GM15510 (cell line): Measurements from ENCODE around the gene SDK1.

Experiments used
- POLR2A ChIP-seq: IDR thresholded peaks from 3 replicates; pipeline ENCODE4 v1.6.1; 2011; ENCODE audit warnings: borderline replicate concordance; ENCODE audit not compliant: insufficient read length; ENCODE audit errors: extremely low read depth

Gene SDK1

GRCh38 chr7:4145576-4145975 is 844.5 kb downstream of the SDK1 start:
- no peak for TF ChIP-seq POLR2A

- TF ChIP-seq POLR2A, result no peak
Observed at GRCh38 chr7:4147926-4148620, 847.0 kb downstream of the SDK1 start.

- TF ChIP-seq POLR2A, result no peak
Observed at GRCh38 chr7:4149236-4149635, 848.2 kb downstream of the SDK1 start.

- no peak for TF ChIP-seq POLR2A
Observed at GRCh38 chr7:4149645-4150044, 848.6 kb downstream of the SDK1 start.

GRCh38 chr7:4150731-4151130 is 849.7 kb downstream of the SDK1 start:
- TF ChIP-seq POLR2A, result no peak

- TF ChIP-seq POLR2A, result no peak
Observed at GRCh38 chr7:4151524-4151923, 850.5 kb downstream of the SDK1 start.

- no peak for TF ChIP-seq POLR2A
Observed at GRCh38 chr7:4151926-4152549, 851.0 kb downstream of the SDK1 start.

GRCh38 chr7:4154882-4155535 is 854.0 kb downstream of the SDK1 start:
- no peak for TF ChIP-seq POLR2A

GRCh38 chr7:4156190-4156589 is 855.1 kb downstream of the SDK1 start:
- TF ChIP-seq POLR2A, result no peak

- no peak for TF ChIP-seq POLR2A
Observed at GRCh38 chr7:4157651-4158050, 856.6 kb downstream of the SDK1 start.

- TF ChIP-seq POLR2A, result no peak
Observed at GRCh38 chr7:4158441-4159153, 857.5 kb downstream of the SDK1 start.

- no peak for TF ChIP-seq POLR2A
Observed at GRCh38 chr7:4159154-4159501, 858.1 kb downstream of the SDK1 start.

- no peak for TF ChIP-seq POLR2A
Observed at GRCh38 chr7:4159761-4160554, 858.9 kb downstream of the SDK1 start.

GRCh38 chr7:4162884-4163564 is 862.0 kb downstream of the SDK1 start:
- no peak for TF ChIP-seq POLR2A

- TF ChIP-seq POLR2A, result no peak
Observed at GRCh38 chr7:4163565-4164203, 862.6 kb downstream of the SDK1 start.

GRCh38 chr7:4164556-4164955 is 863.5 kb downstream of the SDK1 start:
- TF ChIP-seq POLR2A, result no peak
